ENCODE measurements around the gene PROM1. TPM values are rescaled to one million over a fixed set of nuclear protein-coding genes. Genes with fewer than 3 reads are reported as not detected.

PROM1 gene
- total RNA-seq, 1 donor from 2014 or later: 30.3 TPM

DNA sequence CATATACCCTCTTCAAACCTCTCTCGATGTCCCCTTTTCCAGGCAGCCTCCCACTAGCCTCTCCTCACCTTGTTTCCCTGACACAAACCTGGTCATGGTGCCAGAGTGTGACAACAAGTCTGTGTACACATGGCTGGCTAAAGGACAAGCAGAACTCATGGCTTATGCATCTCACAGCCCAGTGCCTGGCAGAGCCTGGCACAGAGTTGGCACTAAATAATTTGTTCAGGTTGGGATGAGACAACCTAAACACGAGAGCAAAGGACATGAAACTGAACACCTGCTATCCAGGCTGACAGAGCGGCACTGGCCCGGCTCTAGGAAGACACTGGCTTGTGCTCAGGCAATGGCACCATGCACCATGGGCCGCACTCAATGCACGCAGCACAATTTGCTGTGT, 72.7 kb downstream of the PROM1 start:
- no peak overlapping the region for H3K4me3 Mint-ChIP-seq
- H3K27ac Mint-ChIP-seq: no peak overlapping the region
- no peak for DNase-seq (ENCODE audit: extremely low spot score, unreplicated experiment)
- TF ChIP-seq, protein P1, sequence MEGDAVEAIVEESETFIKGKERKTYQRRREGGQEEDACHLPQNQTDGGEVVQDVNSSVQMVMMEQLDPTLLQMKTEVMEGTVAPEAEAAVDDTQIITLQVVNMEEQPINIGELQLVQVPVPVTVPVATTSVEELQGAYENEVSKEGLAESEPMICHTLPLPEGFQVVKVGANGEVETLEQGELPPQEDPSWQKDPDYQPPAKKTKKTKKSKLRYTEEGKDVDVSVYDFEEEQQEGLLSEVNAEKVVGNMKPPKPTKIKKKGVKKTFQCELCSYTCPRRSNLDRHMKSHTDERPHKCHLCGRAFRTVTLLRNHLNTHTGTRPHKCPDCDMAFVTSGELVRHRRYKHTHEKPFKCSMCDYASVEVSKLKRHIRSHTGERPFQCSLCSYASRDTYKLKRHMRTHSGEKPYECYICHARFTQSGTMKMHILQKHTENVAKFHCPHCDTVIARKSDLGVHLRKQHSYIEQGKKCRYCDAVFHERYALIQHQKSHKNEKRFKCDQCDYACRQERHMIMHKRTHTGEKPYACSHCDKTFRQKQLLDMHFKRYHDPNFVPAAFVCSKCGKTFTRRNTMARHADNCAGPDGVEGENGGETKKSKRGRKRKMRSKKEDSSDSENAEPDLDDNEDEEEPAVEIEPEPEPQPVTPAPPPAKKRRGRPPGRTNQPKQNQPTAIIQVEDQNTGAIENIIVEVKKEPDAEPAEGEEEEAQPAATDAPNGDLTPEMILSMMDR (conservative IDR thresholded peaks at IDR 0.05): no peak
- H3K27me3 Mint-ChIP-seq: no peaks in the 10 kb centered on the region
- H3K36me3 Mint-ChIP-seq: no peaks in the 10 kb centered on the region
- H3K4me1 Mint-ChIP-seq (ENCODE audit: unreplicated experiment): no peaks in the 10 kb centered on the region
- no peaks in the 10 kb centered on the region for H3K9me3 Mint-ChIP-seq

- H3K4me3 Mint-ChIP-seq: no peak overlapping the region
- no peaks in the 10 kb centered on the region for H3K4me1 Mint-ChIP-seq (ENCODE audit: unreplicated experiment)
- H3K9me3 Mint-ChIP-seq: no peaks in the 10 kb centered on the region
- H3K27me3 Mint-ChIP-seq: no peaks in the 10 kb centered on the region
- no peak for DNase-seq (ENCODE audit: extremely low spot score, unreplicated experiment)
- H3K36me3 Mint-ChIP-seq: no peaks in the 10 kb centered on the region
- TF ChIP-seq, protein P1 (conservative IDR thresholded peaks at IDR 0.05): no peak
- no peak overlapping the region for H3K27ac Mint-ChIP-seq
These were observed 74.7 kb downstream of the PROM1 start for GRCh38 chr4:16009153-16009552.

DNA sequence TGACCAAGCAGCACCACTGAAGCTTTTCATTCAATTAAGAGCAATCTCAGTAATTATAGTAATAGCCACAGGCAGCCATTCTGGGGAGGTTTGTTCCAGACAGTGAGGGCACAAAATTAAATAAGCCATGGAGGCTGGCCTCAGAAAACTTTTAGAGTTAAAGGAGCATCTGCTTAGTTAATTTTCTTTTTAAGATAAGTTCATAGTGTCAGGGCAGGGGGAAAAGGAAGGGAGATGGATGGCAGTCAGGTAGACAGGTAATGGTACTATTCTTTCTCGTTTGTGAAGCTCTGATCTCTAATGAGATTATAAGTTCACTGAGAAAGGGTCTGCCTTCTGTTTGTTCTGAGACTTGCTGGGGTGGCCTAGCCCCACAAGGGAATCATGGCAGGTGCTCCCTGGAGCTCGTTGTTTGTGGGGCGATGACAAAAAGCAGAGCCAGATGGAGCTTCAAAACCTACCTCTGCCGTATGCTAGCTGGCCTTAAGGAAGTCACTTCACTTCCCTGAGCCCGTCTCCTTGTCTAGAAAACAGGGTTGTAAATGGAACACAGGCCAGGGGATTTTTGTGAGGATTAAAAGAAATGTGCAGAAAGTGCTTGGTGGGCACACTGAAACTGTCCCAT, 76.2 kb downstream of the PROM1 start:
- Mint-ChIP-seq H3K36me3 (no peaks in the 10 kb centered on the region), H3K4me3 (no peak overlapping the region), H3K9me3 (no peaks in the 10 kb centered on the region), H3K27me3 (no peaks in the 10 kb centered on the region), H3K4me1 (ENCODE audit: unreplicated experiment) (no peaks in the 10 kb centered on the region), H3K27ac (no peak overlapping the region)
- TF ChIP-seq, protein P1 (conservative IDR thresholded peaks at IDR 0.05): no peak
- DNase-seq (ENCODE audit: extremely low spot score, unreplicated experiment): no peak

DNA sequence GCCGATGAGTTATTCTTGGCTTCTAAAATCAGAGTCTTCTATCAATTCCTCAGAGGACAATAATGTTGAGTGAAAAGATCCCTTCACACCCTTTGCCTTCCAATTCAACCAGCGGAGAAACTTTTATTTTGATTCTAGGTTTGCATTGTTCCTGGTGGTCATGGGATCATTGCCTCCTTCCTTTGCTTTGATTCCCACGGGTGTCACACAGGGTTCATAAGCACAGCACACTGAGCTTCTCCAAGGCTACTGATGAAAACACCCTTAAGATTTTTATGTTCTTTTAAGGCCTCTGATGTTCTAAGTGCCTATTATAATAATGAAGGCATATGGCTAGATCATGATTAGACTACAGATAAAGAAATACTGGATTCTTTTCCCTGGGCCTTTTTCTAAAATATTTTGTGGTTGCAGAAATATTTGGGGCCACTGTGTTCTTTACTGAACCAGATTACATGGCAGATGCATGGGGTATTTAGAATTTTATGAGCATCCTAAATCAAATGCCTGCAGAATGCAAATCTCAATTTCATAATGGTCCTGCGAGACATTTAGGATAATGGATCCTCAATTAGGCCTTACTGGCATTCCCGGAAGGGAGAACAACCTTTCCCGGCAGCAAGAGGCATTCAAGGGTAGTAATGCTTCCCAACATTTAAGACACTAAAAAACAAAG, 76.9 kb downstream of the PROM1 start:
- H3K27ac Mint-ChIP-seq: no peak overlapping the region
- no peak overlapping the region for H3K4me3 Mint-ChIP-seq
- no peaks in the 10 kb centered on the region for H3K27me3 Mint-ChIP-seq
- TF ChIP-seq, protein P1 (conservative IDR thresholded peaks at IDR 0.05): no peak
- H3K9me3 Mint-ChIP-seq: no peaks in the 10 kb centered on the region
- no peak for DNase-seq (ENCODE audit: extremely low spot score, unreplicated experiment)
- no peaks in the 10 kb centered on the region for H3K4me1 Mint-ChIP-seq (ENCODE audit: unreplicated experiment)
- H3K36me3 Mint-ChIP-seq: no peaks in the 10 kb centered on the region

DNA sequence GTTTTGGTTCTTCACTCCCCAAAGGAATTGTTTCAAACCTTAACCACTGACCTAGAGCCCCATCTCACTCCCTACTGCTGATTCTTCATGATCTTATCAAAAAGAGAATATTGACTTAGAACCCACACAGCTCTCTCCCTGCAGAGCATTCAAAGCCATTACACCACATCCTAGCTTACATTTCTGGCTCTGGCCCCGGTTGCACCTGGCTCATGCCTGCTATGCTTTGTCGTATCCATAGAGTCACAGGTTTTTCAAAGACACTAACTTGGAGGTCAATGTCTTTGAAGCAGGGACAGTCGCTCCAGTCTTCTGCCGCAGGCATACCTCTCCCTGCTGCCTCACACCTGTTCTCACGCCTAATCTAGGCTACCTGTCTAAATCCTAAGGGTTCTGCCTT, 78.1 kb downstream of the PROM1 start:
- Mint-ChIP-seq H3K4me3 (no peak overlapping the region), H3K4me1 (ENCODE audit: unreplicated experiment) (no peaks in the 10 kb centered on the region), H3K9me3 (no peaks in the 10 kb centered on the region), H3K27ac (no peak overlapping the region), H3K27me3 (no peaks in the 10 kb centered on the region), H3K36me3 (no peaks in the 10 kb centered on the region)
- DNase-seq (ENCODE audit: extremely low spot score, unreplicated experiment): no peak
- TF ChIP-seq, protein P1 (conservative IDR thresholded peaks at IDR 0.05): no peak
